BE2C (cell line): ENCODE results near the gene GAS2.

ENCODE experiments used
- DNase-seq: peaks from one replicate; pipeline ENCODE4 v3.0.0-alpha.2; 2020
- H3K27me3 ChIP-seq: fragments of 250-450 bp; sonication (Bioruptor Pico); 2 replicates; pipeline ENCODE4 v1.5.1; 2020; ENCODE audit warnings: mild to moderate bottlenecking
- H3K36me3 ChIP-seq: fragments of 250-450 bp; sonication (Bioruptor Pico); 2 replicates; pipeline ENCODE4 v1.5.1; 2020; ENCODE audit warnings: mild to moderate bottlenecking
- H3K4me1 ChIP-seq: fragments of 250-450 bp; sonication (Bioruptor Pico); 2 replicates; pipeline ENCODE4 v1.5.1; 2020
- H3K4me3 ChIP-seq: 2 replicates; pipeline ENCODE4 v1.5.1; 2011; ENCODE audit warnings: low read depth, low read length
- H3K9me3 ChIP-seq: fragments of 250-450 bp; sonication (Bioruptor Pico); 2 replicates; pipeline ENCODE4 v1.5.1; 2020
- CTCF ChIP-seq: IDR thresholded peaks from 2 replicates; pipeline ENCODE4 v1.5.1; 2012; ENCODE audit warnings: mild to moderate bottlenecking, low read depth, low read length

Gene GAS2

DNA sequence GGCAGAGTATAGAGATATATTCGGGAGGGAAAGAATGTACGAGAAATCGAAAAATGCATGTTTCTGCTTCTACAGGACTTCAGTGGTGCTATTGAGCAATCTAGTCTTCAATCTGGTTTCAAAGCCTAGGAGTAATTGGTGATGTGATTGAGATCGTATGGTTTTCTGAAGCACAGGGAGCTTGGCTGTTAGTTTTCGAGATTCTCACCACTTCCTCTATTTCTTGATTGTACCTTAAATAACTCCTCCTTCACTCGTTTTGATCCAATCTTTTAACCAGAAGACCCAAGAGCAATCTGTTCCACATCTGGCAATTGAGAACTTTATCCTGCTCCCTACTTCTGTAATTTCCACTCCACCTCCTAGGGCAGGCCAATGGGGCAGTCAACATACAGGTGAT, 193.3 kb downstream of the GAS2 start:
- no peak for TF ChIP-seq CTCF
- Histone ChIP-seq H3K36me3 (no peaks in the 10 kb centered on the region), H3K9me3 (no peaks in the 10 kb centered on the region), H3K4me1 (no peaks in the 10 kb centered on the region), H3K4me3 (no peak overlapping the region), H3K27me3 (no peaks in the 10 kb centered on the region)
- DNase-seq: no peak

GRCh38 chr11:22860241-22860640, 193.8 kb downstream of the GAS2 start, which contains the start of gene CCDC179:
TSS of gene CCDC179 (minus strand) at chr11:22860474. CDS start at chr11:22860421, 53 bp downstream.
- Histone ChIP-seq H3K4me3 (no peak within 1 kb of the TSS), H3K36me3 (no peaks in the 10 kb centered on the region), H3K27me3 (no peaks in the 10 kb centered on the region), H3K9me3 (no peaks in the 10 kb centered on the region), H3K4me1 (no peaks in the 10 kb centered on the region)
- TF ChIP-seq CTCF: no peak
- DNase-seq: no peak
